ENCODE results near the gene VIPR2.

VIPR2 gene

GRCh38 chr7:159156436-159157245 is 12.0 kb upstream of the VIPR2 start:
- no peak for FAIRE-seq

- FAIRE-seq: no peak
These were observed 10.7 kb upstream of the VIPR2 start for GRCh38 chr7:159155410-159155809.

GRCh38 chr7:159154243-159154642 is 9.6 kb upstream of the VIPR2 start:
- FAIRE-seq: no peak

DNA sequence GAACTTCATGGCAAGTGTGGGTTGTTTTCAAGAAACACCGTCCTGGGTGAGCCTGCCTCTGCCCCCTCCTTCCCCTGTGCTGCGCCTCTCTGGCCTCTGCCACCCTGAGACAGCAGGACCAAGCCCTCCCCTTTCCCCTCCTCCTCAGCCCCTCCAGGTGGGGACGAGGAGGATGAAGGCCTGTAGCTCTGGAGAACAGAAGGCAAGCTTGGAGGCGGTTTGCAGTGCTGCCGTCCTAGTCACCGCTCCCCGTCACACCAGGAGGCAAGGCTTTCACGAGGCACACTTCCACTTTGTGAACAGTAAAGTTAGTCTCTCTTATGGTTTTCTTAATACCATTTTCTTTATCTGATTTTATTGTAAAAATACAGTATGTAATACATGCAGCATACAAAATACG is 8.8 kb upstream of the VIPR2 start:
- FAIRE-seq: no peak

DNA sequence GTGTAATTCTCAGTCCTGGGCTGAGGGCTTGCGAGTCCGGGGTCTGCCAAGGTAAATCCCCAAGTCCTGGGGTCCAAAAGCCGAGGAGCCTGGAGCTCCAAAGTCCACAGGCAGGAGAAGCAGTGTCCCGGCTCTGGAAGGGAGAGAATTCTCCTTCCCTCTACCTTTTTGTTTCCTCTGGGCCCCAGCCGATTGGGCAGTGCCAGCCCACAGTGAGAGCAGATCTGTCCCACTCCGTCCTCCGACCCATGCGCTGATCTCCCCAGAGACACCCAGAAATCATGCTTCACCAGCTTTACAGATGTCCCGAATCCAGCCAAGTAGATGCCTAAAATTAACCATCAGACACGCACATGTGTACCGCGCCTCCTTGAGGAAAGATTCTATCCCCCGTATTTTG is 8.1 kb upstream of the VIPR2 start:
- FAIRE-seq: no peak

- no peak for FAIRE-seq
These were observed 6.6 kb upstream of the VIPR2 start for GRCh38 chr7:159151231-159151630.

DNA sequence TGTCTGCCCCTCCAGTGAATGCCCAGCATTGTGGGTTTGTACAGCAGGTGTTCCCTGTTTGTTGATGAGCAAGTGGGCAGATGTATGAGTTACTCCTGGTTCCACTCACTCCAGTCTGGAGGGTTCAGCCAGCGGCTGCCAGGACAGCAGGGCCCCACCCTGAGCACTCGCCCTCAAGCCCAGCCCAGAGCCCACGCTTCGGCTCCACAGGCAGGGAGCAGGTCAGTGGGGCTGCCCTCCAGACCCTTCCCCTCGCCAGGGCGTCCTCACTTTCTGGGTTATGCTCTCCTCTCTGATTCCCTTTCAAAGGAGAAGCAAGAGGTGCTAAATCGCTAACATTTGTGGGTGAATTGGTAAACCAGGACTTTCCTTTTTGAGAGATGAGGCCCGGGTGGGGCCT is 4.8 kb upstream of the VIPR2 start:
- no peak for FAIRE-seq

- FAIRE-seq: no peak
These were observed 4.0 kb upstream of the VIPR2 start for GRCh38 chr7:159148430-159149395.

DNA sequence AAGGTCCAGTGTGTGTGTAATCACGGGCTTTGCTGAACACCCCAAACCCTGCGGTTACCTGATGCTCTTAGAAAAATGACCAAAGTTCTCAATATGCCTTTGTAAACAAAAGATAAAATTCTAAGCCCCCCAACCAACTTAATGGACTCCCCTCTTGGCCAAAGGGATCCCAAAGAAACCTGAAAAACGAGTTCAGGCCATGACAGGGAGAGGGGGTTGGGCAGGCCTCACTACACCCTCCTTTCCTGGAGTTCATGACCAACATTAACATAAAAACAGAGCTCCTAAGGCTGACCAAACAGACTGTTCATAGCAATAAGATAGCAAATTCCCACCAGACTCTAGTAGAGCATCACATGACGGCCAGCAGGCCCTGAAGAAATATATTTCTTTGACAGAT is 3.0 kb upstream of the VIPR2 start:
- FAIRE-seq: no peak

- no peak for FAIRE-seq
These were observed 2.6 kb upstream of the VIPR2 start for GRCh38 chr7:159147246-159147645.

- no peak for FAIRE-seq
These were observed 1.6 kb upstream of the VIPR2 start for GRCh38 chr7:159146084-159146858.

- no peak for FAIRE-seq
These were observed 806 bp upstream of the VIPR2 start for GRCh38 chr7:159145490-159145855.

- FAIRE-seq: no peak
These were observed 598 bp downstream of the VIPR2 start for GRCh38 chr7:159143780-159144757.

DNA sequence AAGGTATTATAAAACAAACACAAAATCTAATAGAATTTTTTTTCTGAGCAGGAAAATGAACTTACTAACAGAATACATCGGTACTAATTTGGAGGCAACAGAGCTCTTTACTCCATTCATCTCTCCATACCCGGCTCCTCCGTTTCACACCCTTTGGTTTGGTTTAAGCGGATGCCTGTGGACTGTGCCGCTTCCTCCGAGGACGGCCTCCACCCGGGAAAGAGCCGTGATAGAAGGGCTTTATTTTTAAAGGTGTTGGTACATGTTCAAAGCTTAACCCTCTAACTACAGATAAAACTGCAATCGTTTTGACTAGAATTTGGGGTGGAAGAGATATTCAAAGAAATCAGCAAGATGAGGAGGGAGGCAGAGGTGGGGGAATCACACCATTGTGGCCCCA is 1.9 kb downstream of the VIPR2 start:
- no peak for FAIRE-seq

- no peak for FAIRE-seq
These were observed 2.5 kb downstream of the VIPR2 start for GRCh38 chr7:159142199-159142598.

DNA sequence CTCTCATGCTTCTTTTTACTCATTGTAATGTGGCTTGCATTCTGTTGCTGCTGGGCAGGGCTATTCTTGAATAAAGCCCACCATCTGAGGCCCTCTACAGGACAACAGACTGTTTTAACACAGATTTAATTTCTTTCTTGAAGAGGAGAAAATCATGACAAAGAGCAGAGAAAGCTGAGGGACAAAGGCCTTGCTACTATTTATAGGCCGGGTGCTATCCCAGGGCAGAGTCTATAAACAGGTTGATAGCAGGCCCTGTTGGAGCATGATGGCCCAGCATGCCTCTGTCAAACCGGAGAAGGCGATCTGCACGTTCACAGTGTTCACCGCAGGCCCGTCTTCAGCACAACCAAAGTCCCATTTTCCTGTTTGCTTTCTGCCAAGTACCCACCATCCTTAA is 3.0 kb downstream of the VIPR2 start:
- no peak for FAIRE-seq

DNA sequence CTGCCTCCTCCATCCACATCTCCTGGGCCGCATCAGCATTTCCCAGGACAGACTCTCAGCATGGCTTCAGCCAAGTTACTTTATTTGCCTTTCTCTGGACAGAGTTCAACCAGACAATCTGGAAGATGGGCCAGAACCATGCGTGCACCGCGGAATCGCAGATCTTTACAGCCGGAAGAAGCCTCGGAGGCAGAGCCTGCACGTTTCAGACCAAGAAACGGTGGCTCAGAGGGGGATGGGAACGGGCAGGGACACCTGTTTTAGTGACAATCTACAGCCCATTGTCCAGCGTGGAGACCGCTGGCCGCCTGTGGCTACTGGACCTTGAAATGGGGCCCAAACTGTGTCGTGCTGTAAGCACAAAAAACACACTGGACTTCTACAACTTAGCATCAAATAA is 3.5 kb downstream of the VIPR2 start:
- FAIRE-seq: no peak

GRCh38 chr7:159140170-159140910 is 4.3 kb downstream of the VIPR2 start:
- no peak for FAIRE-seq

- no peak for FAIRE-seq
These were observed 5.0 kb downstream of the VIPR2 start for GRCh38 chr7:159139639-159140038.

- no peak for FAIRE-seq
These were observed 5.5 kb downstream of the VIPR2 start for GRCh38 chr7:159139202-159139601.

- FAIRE-seq: no peak
These were observed 6.2 kb downstream of the VIPR2 start for GRCh38 chr7:159138508-159138907.
